Dermis blood vessel endothelial cell (primary cell): Measurements from ENCODE around the gene RNF186. TPM values are rescaled to one million over a fixed set of nuclear protein-coding genes. Genes with fewer than 3 reads are reported as not detected.
"Not testable (repeated sequence)": the region's sequence is repeated elsewhere in the genome, so short reads cannot be mapped to it uniquely, and the experiment has no call there.

Experiments used
- DNase-seq: peaks from one replicate; pipeline ENCODE4 v3.0.0; 2010
- total RNA-seq: library from RNA; depleted of rRNA; stranded (reverse); fragments of >200 nt; gene quantifications from 2 replicates; pipeline ENCODE4 v1.2.3, GENCODE V29; 2014

The RNF186 gene
- total RNA-seq, 1 donor from 2014 or later, result not detected

- no peak for DNase-seq
These were observed 9.0 kb upstream of the RNF186 start for GRCh38 chr1:19824036-19824435.

DNA sequence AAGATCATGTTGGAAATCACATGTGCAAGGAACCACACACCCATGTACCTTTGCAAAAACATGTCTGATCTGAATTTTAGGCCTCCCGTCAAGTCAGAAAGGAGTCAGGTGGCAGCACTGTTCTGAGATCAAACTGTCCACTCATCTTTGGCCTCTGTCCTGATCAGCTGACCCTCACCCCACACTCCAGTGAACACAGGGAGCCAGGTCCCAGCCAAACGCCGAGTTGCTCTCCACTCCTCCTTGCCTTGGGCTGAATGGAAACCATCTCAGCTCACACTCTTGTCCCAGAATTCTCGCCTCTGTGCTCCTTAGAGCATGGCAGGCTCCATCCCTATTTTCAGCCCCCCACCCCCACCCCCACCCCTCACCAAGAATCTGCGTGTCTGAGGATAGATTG, 4.6 kb upstream of the RNF186 start:
- DNase-seq, result no peak

DNA sequence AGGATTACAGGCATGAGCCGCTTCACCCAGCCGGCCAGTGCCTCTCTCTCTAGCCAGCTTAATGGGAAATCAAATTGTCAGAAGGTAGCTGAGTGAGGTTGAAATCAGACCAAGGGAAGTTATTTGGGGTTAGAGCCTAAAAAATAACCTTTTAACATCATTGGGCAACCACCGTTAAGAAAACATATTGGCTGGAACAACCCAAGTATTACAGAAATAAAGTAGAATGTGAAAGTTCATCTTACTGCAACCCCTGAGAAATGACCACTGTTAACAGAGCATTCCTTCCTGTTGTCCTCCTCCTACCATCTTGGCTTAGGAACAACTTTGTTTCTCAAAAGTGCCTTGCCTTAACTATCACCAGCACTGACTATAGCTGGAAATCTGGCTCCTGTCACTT, 3.2 kb upstream of the RNF186 start:
- DNase-seq, result no peak

DNA sequence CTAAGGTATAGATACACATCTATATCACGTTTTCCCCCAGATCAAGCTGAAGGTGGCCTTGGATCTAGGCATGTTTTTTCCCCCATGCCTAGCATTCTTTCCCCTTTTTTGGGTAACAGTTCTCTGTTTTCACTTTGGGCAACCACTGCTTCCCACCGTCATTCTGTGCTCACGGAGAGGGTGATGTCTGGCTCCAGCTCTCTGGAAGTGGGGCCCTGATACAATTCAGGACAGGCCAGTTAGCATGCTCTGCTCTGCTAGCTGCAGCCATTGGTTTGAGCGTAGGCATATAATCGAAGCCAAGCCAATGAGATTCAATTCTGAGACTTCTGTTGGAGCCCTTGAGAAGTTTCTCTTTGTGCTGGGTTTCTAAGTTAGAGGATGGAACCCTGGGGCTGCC, 2.1 kb upstream of the RNF186 start:
- no peak for DNase-seq

- not testable (repeated sequence) for DNase-seq
These were observed 1.6 kb upstream of the RNF186 start for GRCh38 chr1:19816737-19817086.

DNA sequence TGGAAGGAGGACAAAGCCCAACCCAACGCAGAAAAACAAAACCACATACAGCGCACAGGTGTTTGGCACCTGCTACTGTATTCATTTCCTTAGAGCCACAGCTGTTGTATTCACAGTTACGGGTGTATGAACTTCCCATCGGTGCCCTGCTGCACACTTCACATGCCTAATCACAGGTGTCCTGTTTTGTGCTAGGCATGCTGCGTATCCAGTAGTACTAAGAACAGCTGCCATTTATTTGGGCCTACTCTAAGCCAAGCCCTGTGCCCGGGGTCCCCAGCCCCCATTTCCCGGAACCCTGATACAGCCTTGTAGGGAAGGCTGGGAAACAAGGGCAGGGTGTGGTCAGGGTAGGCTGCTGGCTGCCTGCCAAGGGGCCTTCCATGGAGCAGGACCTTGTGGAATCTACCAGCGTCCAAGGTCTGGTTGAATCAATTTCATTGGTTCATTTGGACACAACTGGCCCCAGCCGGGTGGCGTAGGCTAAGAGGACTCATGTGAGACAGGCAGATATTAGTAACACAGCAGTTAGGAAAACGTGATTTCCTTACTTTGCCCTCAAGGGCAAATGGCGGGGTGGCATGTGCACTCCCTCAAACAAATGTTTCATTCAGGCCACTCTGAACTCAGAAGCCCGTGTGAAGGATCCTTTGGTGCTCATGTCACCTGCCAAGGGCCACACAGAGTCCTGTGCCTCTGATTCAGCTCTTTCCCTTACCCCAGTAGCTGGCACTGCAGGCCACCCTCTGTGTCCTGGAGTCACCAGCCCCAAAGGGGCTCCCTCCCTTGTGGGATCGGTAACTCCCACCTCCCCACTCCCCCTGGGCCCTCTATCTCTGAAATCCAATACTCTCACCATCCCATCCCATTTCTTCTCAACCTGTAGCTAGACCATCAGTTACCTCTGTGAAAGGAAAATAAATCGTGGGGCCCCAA, 986 bp upstream of the RNF186 start:
- DNase-seq, result no peak

DNA sequence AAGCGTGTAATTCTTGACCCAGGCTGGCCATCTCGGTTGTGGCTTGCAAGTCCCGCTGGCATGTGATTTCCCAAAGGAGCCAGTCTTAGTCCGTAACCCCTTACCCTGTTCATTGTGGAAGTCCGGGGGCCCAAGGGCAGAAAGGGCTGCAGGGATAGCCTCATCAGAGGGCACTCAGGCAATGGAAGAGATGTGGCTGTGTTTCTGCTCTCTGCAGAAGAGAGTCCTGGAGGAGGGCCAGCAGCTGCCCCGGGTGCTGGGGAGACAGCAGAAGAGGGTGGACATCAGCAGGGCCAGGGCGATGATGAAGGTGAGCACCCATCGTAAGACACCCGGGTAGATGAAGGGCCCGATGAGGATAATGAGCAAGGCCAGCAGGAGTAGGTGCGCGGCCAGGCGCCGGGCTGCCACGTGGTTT, 830 bp downstream of the RNF186 start:
- no peak for DNase-seq

DNA sequence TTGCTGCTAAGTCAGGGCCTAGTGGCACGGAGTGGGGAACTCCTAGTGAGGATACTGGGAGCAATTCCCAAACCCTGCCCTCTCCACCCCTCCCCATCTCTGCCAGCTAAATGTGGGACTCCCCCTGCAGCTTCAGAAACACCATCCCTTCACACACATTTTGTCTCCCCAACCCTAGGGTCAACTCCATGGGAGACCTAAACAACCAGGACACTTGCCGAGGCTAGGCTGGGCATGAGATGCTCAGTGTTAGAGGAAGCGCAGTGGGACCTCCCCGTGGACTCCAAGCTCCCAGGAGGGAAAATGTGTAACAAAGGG, 1.5 kb downstream of the RNF186 start:
- DNase-seq, result no peak

DNA sequence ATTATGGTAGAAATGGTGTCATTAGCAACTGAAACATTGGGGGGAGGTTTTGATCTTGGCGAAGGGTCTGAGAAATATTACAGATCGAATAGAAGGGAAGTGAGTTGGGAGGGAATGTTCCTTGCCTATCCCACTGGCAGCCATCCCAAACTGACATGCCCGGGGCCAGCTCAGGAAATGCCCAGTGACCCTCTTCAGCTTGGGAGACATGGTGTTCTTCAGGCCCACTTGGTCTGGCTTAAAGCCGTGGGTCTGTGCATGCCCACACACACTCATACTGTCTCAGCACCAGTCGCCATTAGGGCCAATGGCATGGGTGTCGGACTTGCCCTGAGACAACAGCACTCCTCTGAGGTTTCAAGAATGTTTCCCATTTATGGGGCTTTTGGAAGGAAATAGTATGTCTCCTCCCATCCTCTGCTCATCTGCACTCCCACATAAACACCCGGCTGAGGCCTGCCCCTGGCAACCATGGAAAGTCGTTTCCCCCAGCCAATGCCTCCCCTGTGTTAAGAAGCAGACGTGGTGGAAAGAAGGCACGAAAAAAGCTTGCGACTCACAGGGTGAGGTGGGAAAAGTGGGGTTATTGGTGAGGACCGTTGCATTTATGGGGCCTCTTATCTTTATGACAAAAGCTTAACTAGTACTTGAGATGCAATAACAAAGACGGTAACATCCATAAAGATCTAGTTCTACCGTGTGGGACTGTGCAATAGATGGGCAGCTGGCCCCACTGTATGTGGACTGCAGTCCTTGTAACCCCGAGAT, 2.0 kb downstream of the RNF186 start:
- DNase-seq, result no peak

GRCh38 chr1:19811206-19811851, 3.8 kb downstream of the RNF186 start:
- DNase-seq, result peak; percentile 66

GRCh38 chr1:19809044-19809750, 5.9 kb downstream of the RNF186 start:
- no peak for DNase-seq

DNA sequence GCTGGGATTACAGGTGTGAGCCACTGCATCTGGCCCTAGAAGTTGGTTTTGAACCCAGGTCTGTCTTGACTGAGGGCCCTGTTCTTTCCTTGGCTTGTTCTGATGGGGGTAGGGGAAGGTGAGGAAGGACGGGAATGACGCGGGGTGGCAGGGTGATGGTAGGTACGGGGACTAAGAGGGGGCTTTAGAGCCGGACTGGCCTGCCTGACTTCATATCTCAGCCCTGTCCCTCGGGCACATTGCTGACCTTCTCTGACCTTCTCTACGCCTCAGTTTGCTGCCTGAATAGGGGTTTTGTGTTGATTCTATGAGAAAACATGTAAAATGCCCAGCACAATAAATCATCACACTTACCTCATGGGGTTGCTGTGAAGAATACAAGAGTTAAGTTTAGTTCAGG, 6.7 kb downstream of the RNF186 start:
- DNase-seq, result no peak

- no peak for DNase-seq
These were observed 10.2 kb downstream of the RNF186 start for GRCh38 chr1:19804831-19805251.

GRCh38 chr1:19802269-19802668, 12.8 kb downstream of the RNF186 start:
- DNase-seq, result no peak

GRCh38 chr1:19800076-19800804, 14.8 kb downstream of the RNF186 start:
- peak; percentile 56 for DNase-seq

DNA sequence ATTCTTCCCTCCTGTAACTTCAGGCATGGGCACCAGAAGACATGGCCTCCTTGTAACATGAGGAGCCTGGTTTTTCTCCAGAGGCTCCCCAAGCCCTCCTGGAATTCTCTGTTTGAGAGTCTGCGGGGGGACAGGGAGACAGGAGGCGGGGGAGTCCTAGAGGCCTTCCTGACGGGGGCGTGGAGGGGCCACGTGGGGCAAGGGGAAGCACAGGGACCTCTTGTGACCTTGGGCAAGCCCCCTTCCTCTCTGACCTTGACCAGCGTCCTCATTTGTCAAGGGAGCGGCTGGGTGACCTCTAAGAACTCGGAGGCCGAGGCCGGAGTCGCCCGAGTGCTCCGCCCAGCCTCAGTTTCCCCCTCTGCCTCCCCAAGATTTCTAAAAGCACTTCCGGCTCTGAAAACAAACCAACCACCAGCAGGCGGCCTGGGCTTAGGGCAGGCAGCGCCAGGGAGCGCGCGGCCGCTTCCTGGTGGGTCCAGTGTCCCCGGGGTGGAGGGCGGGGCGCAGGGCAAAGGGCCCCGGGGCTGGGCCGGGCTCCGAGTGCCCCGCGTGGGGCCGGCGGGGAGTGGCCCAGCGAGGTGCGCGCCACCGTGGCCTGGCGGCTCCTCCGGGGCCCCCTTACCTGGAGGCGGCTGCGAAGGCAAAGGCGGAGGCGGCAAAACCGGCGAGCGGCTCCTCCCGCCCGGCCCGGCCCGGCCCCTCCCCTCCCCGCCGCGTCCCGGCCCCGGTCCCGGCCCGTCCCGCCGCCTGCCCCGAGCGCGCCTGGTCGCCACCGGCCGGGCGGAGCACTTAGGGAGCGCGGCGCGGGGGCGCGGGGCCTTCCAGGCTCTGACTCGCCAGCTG, 15.6 kb downstream of the RNF186 start, which contains the start of gene TMCO4:
Gene TMCO4, minus strand, starts transcription at position 687 of the 846 bp plus-strand sequence. CDS start 19,158 bp downstream, outside the sequence.
- peak; percentile 52 for DNase-seq

- DNase-seq, result no peak
These were observed 16.4 kb downstream of the RNF186 start for GRCh38 chr1:19798486-19799229.

DNA sequence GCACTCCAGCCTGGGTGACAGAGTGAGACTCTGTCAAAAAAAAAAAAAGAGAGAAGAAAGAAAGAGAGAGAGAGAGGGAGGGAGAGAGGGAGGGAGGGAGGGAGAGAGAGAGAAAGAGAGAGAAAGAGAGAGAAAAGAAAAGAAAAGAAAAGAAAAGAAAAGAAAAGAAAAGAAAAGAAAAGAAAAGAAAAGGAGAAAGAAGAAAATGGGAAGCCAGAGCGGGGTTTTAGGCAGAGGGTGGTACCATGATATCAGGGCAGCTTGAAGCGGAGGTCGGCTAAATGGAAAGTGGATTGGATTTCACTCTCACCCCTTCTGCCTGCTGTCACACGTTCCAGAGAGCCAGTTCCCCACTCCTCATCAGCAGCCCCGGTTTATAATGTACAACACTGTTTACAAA, 17.3 kb downstream of the RNF186 start:
- no peak for DNase-seq

- no peak for DNase-seq
These were observed 20.5 kb downstream of the RNF186 start for GRCh38 chr1:19794583-19794982.

DNA sequence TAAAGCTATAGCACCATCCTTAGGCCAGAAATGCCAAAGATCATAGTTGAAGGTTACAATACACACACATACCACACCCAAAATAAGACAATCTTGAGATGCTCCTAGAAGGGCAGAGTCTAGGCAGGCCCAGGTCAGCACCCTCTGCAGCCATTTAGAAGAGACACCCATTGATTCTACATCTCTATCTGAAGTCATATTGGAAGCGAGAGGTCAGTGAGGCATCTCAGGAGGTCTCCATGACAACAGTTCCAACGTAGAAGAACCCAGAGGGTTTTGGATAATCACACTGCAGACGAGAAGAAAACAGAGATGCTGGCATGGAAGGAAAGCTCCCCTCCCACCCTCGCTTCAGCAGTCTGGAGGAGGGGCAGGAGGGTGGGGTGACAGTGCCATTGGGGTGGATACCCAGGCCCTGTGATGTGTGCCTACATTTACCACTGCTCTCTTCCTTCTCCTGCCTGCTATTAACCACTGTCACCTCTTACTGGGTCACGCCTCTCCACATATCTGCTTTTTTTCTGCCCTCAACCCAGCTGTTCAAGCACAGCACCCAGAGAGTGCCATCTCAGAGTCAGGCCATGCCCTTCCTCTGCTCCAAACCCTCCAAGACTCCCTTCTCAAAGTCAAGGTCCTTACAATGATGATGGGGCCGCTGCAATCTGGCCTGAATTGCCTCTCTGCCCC, 21.6 kb downstream of the RNF186 start:
- no peak for DNase-seq
